A549 (cell line): ENCODE measurements around the gene ARHGAP32. TPM values are rescaled to one million over a fixed set of nuclear protein-coding genes. Genes with fewer than 3 reads are reported as not detected.
A peak's percentile ranks its signal among the peaks of the same experiment; 100 is the strongest.

Experiments
- ATAC-seq, 2 experiments: fragments of 200-7000 bp in 1 of 2; fragments of >200 bp in 1 of 2; cut with Nextera tagmentation in 1 of 2; cut with Tn5 transposase in 1 of 2; 3 replicates each; pipeline versions ENCODE4 v1.8.0 to v1.9.1; 2018 to 2020; ENCODE audit warnings: mild to moderate bottlenecking in 1 of 2, moderate library complexity in 1 of 2
- CTCF ChIA-PET: fragments of 300-600 bp; sonication (Branson Sonifier 250); formaldehyde crosslinking; extraction: SDS; loops from one replicate; lab custom pipeline; 2021; ENCODE audit warnings: antibody characterized with exemption, inconsistent platforms; lab: Yijun Ruan, JAX
- POLR2A ChIA-PET: fragments of 350-600 bp; formaldehyde crosslinking; extraction: SDS; loops from one replicate; lab custom pipeline; 2021; ENCODE audit warnings: antibody characterized with exemption, inconsistent platforms; lab: Yijun Ruan, JAX
- DNase-seq, 2 experiments: peaks; one replicate each; pipeline versions ENCODE4 v3.0.0 to v3.0.0-alpha.2; 2011 to 2016; ENCODE audit warnings: low read depth in 1 of 2, low spot score in 1 of 2
- FAIRE-seq: peaks from 2 replicates; lab custom pipeline; 2011; peaks lifted over from hg19 to GRCh38; lab: Jason Lieb, UNC
- H3K27ac ChIP-seq, 2 experiments: fragments of >200 bp; sonication (Bioruptor Twin); formaldehyde crosslinking; 3 replicates each; pipeline ENCODE4 v1.5.1; 2016 to 2017
- H3K4me1 ChIP-seq: fragments of >200 bp; sonication (Bioruptor Twin); formaldehyde crosslinking; 3 replicates; pipeline ENCODE4 v1.6.1; 2016
- H3K4me2 ChIP-seq: fragments of >200 bp; sonication (Bioruptor Twin); formaldehyde crosslinking; 3 replicates; pipeline ENCODE4 v1.6.1; 2016
- H3K4me3 ChIP-seq: fragments of >200 bp; sonication (Bioruptor Twin); formaldehyde crosslinking; 3 replicates; pipeline ENCODE4 v1.5.1; 2016
- H3K9me3 ChIP-seq: fragments of >200 bp; sonication (Bioruptor Twin); formaldehyde crosslinking; 3 replicates; pipeline ENCODE4 v1.6.1; 2016
- ATOH8 ChIP-seq: fragments of 250-450 bp; sonication (Bioruptor Pico); IDR thresholded peaks from 2 replicates; pipeline ENCODE4 v1.5.0; 2020; ENCODE audit warnings: low read depth, mild to moderate bottlenecking, moderate library complexity
- CEBPB ChIP-seq, 2 experiments: fragments of >200 bp in 1 of 2; sonication (Bioruptor Twin) in 1 of 2; formaldehyde crosslinking in 1 of 2; IDR thresholded peaks; 2 replicates each; pipeline ENCODE4 v1.6.1; 2012 to 2016
- CHD4 ChIP-seq: fragments of 200-600 bp; sonication (generic); IDR thresholded peaks from 2 replicates; pipeline ENCODE4 v1.6.1; 2016; ENCODE audit warnings: antibody characterized with exemption, mild to moderate bottlenecking, borderline replicate concordance
- EHMT2 ChIP-seq: fragments of 200-600 bp; sonication (generic); IDR thresholded peaks from 2 replicates; pipeline ENCODE4 v1.6.1; 2016; ENCODE audit warnings: antibody characterized with exemption, low read depth, mild to moderate bottlenecking, moderate library complexity
- ELK1 ChIP-seq: fragments of 150-350 bp; IDR thresholded peaks from 2 replicates; pipeline ENCODE4 v1.6.1; 2014; ENCODE audit warnings: low read depth, mild to moderate bottlenecking, low read length
- GATA3 ChIP-seq: IDR thresholded peaks from 2 replicates; pipeline ENCODE4 v1.6.1; 2012; ENCODE audit warnings: borderline replicate concordance
- HDAC2 ChIP-seq: fragments of 200-600 bp; sonication (generic); IDR thresholded peaks from 2 replicates; pipeline ENCODE4 v1.6.1; 2016
- HOXB13 ChIP-seq: fragments of 250-450 bp; sonication (Bioruptor Pico); IDR thresholded peaks from 2 replicates; pipeline ENCODE4 v1.5.0; 2020; ENCODE audit warnings: low read depth, mild to moderate bottlenecking, moderate library complexity
- HOXB5 ChIP-seq: fragments of 250-450 bp; sonication (Bioruptor Pico); IDR thresholded peaks from 2 replicates; pipeline ENCODE4 v1.5.0; 2020; ENCODE audit warnings: mild to moderate bottlenecking, moderate library complexity
- JUN ChIP-seq, 2 experiments: fragments of >200 bp; sonication (Bioruptor Twin); formaldehyde crosslinking; IDR thresholded peaks; 2 replicates in 1 of 2; 3 replicates in 1 of 2; pipeline ENCODE4 v1.6.1; 2016 to 2017
- JUNB ChIP-seq: fragments of >200 bp; sonication (Bioruptor Twin); formaldehyde crosslinking; IDR thresholded peaks from 2 replicates; pipeline ENCODE4 v1.6.1; 2016
- KDM1A ChIP-seq: fragments of 200-600 bp; sonication (generic); IDR thresholded peaks from 2 replicates; pipeline ENCODE4 v1.6.1; 2016; ENCODE audit warnings: low read depth, mild to moderate bottlenecking
- KDM5A ChIP-seq: fragments of 200-600 bp; sonication (generic); IDR thresholded peaks from 2 replicates; pipeline ENCODE4 v1.6.1; 2016; ENCODE audit warnings: antibody characterized with exemption, mild to moderate bottlenecking
- MAX ChIP-seq: IDR thresholded peaks from 2 replicates; pipeline ENCODE4 v1.6.1; 2012
- NFE2L2 ChIP-seq: fragments of 150-350 bp; conservative IDR thresholded peaks from 2 replicates; pipeline ENCODE4 v1.6.1; 2014; ENCODE audit warnings: low read length
- NPAS2 ChIP-seq: fragments of 250-450 bp; sonication (Bioruptor Pico); IDR thresholded peaks from 2 replicates; pipeline ENCODE4 v1.8.0; 2022; ENCODE audit warnings: mild to moderate bottlenecking, moderate library complexity, borderline replicate concordance
- PBX3 ChIP-seq: IDR thresholded peaks from 2 replicates; pipeline ENCODE4 v1.6.1; 2012
- USF2 ChIP-seq: fragments of 450-650 bp; IDR thresholded peaks from 2 replicates; pipeline ENCODE4 v1.6.1; 2014; ENCODE audit warnings: antibody characterized with exemption
- ZC3H11A ChIP-seq: fragments of 450-650 bp; IDR thresholded peaks from 2 replicates; pipeline ENCODE4 v1.6.1; 2014; ENCODE audit warnings: antibody characterized with exemption, mild to moderate bottlenecking
- ZNF302 ChIP-seq: fragments of 250-450 bp; sonication (Bioruptor Pico); IDR thresholded peaks from 2 replicates; pipeline ENCODE4 v1.9.0; 2021; ENCODE audit warnings: inconsistent platforms, mild to moderate bottlenecking, moderate library complexity
- WGBS: methylation state at CpG from one replicate; pipeline ENCODE4 v1.1.6; 2017; ENCODE audit errors: missing lambda C conversion rate; 5-methylcytosine and 5-hydroxymethylcytosine counted together
- polyA plus RNA-seq, 4 experiments: library from polyadenylated mRNA; depleted of rRNA in 3 of 4; stranded (reverse); fragments of >200 nt; fragmentation: RNase III in 1 of 4; extraction: RNeasy Plus Mini Kit Qiagen cat#74134 plus additional on column Dnase treatment in 1 of 4; gene quantifications; 2 replicates in 3 of 4; 3 replicates in 1 of 4; pipeline ENCODE4 v1.2.3, GENCODE V29; 2011 to 2017

The ARHGAP32 gene
- polyA plus RNA-seq, 2 of the 4 experiments (the other 2 are of a cell fraction): 4.4 to 9.0 TPM

- TF ChIP-seq GATA3: 0 out of 2 replicates have a peak, but pooled peaks have one; percentile 25
- no peak for TF ChIP-seq NFE2L2
- TF ChIP-seq ZNF302 (CRISPR knock-in tag): no peak
- TF ChIP-seq KDM5A: no peak
- TF ChIP-seq JUNB: no peak
- TF ChIP-seq USF2: no peak
- TF ChIP-seq CEBPB (IDR thresholded peaks at IDR 0.05): peak in 1 of 2 experiments; percentile 64; a peak in 2 of 4 replicates
Observed at GRCh38 chr11:129115652-129116586, 76.2 kb downstream of the ARHGAP32 start (continued).

GRCh38 chr11:129109701-129110100 lies 82.4 kb downstream of the ARHGAP32 start:
- peaks cover 3% of the 10 kb centered on the region; the same call in 1 of the 3 replicates for H3K9me3 ChIP-seq
- no peak for DNase-seq
- 88% methylated on average over 1 of the region's 1 CpG for WGBS
- CTCF ChIA-PET: no interaction called here
- no peak for TF ChIP-seq HOXB13 (CRISPR knock-in tag)
- TF ChIP-seq JUN (IDR thresholded peaks at IDR 0.05): no peak
- POLR2A ChIA-PET: no interaction called here
- H3K4me3 ChIP-seq: no peak overlapping the region
- no peak overlapping the region for H3K4me2 ChIP-seq
- ATAC-seq: no peak
- peaks cover 5% of the 10 kb centered on the region; the same call in 2 of the 3 replicates for H3K4me1 ChIP-seq
- no peak for FAIRE-seq
- H3K27ac ChIP-seq: no peak overlapping the region

- CTCF ChIA-PET: interaction anchor here (0.7 to 1.4 kb wide), 3 partner anchors 10 to 173 kb away, joined by 3 read pairs; no protein-coding TSS in a partner anchor
- no peak overlapping the region for H3K4me3 ChIP-seq
- no peak for TF ChIP-seq PBX3
- no peak for TF ChIP-seq ELK1
- TF ChIP-seq KDM1A: no peak
- no peak for TF ChIP-seq CHD4
- TF ChIP-seq ZC3H11A: no peak
- TF ChIP-seq MAX: no peak
- no peak for TF ChIP-seq EHMT2
- no peak for TF ChIP-seq NFE2L2
- no peak for TF ChIP-seq HDAC2
- TF ChIP-seq NPAS2: no peak
- no peak for TF ChIP-seq CEBPB (IDR thresholded peaks at IDR 0.05)
- TF ChIP-seq HOXB5: no peak
- no peak for TF ChIP-seq ATOH8 (CRISPR knock-in tag)
- H3K4me1 ChIP-seq: no peaks in the 10 kb centered on the region
- WGBS: 87% methylated on average over 1 of the region's 1 CpG
- H3K27ac ChIP-seq: no peak overlapping the region
- no peak for DNase-seq
- no peak for FAIRE-seq
- H3K4me2 ChIP-seq: no peak overlapping the region
- no peak for ATAC-seq
- H3K9me3 ChIP-seq: peaks cover 3% of the 10 kb centered on the region; the same call in 1 of the 3 replicates
- POLR2A ChIA-PET: no interaction called here
Observed at GRCh38 chr11:129106788-129107187, 85.3 kb downstream of the ARHGAP32 start.
